Endothelial cell of umbilical vein (primary cell): Measurements from ENCODE around the gene CABCOCO1. TPM values are rescaled to one million over a fixed set of nuclear protein-coding genes. Genes with fewer than 3 reads are reported as not detected.

Experiments used
- BruUV-seq: library from RNA; stranded (reverse); fragments of 400-500 nt; replicated peaks from 2 replicates; lab custom pipeline; 2021; lab: Mats Ljungman, UMichigan
- CTCF ChIA-PET: fragments of 300-600, 350-600 bp; sonication (Branson Sonifier 250); formaldehyde crosslinking; loops from one replicate; lab custom pipeline; 2021; ENCODE audit warnings: antibody characterized with exemption, inconsistent platforms; lab: Charles Lee
- POLR2A ChIA-PET: fragments of 300-600, 350-600 bp; sonication (Branson Sonifier 250); formaldehyde crosslinking; loops from one replicate; lab custom pipeline; 2021; ENCODE audit warnings: antibody characterized with exemption, inconsistent platforms; lab: Charles Lee
- DNase-seq: peaks from one replicate; pipeline ENCODE4 v3.0.0-alpha.2; 2011; ENCODE audit warnings: low read depth, low spot score
- FAIRE-seq: peaks from 2 replicates; lab custom pipeline; 2011; peaks lifted over from hg19 to GRCh38; lab: Jason Lieb, UNC
- H2AFZ ChIP-seq: 2 replicates; pipeline ENCODE4 v1.6.0; 2012; ENCODE audit warnings: low read depth, low read length, control low read depth, inconsistent platforms
- H3K27ac ChIP-seq: 2 replicates; pipeline ENCODE4 v1.5.1; 2011; ENCODE audit warnings: low read depth, mild to moderate bottlenecking, control low read depth, low read length, moderate library complexity; ENCODE audit not compliant: insufficient read depth
- H3K27me3 ChIP-seq, 2 experiments: 2 replicates each; pipeline versions ENCODE4 v1.6.0 to v1.6.1; 2011; ENCODE audit warnings: low read length in 2 of 2, mixed read lengths in 1 of 2; ENCODE audit not compliant: control insufficient read depth in 2 of 2, insufficient read depth in 2 of 2
- H3K36me3 ChIP-seq, 2 experiments: 2 replicates in 1 of 2; 3 replicates in 1 of 2; pipeline ENCODE4 v1.5.1; 2011; ENCODE audit warnings: low read length in 2 of 2, mild to moderate bottlenecking in 1 of 2, moderate library complexity in 1 of 2; ENCODE audit not compliant: control insufficient read depth in 2 of 2, insufficient read depth in 2 of 2; ENCODE audit errors: extremely low read depth in 1 of 2
- H3K4me1 ChIP-seq: 3 replicates; pipeline ENCODE4 v1.5.1; 2011; ENCODE audit warnings: mild to moderate bottlenecking, low read length; ENCODE audit not compliant: control insufficient read depth, insufficient read depth; ENCODE audit errors: extremely low read depth
- H3K4me2 ChIP-seq: 2 replicates; pipeline ENCODE4 v1.6.1; 2011; ENCODE audit warnings: low read length, control low read depth, mixed read lengths; ENCODE audit not compliant: insufficient read depth
- H3K4me3 ChIP-seq, 3 experiments: fragments of 200-600 bp in 1 of 3; sonication (generic), shearing (Covaris generic) in 1 of 3; replicated peaks in 1 of 3; 2 replicates each; pipeline ENCODE4 v1.5.1; 2011 to 2016; ENCODE audit warnings: control low read depth in 3 of 3, low read length in 3 of 3, mild to moderate bottlenecking in 2 of 3, inconsistent platforms in 1 of 3, low read depth in 1 of 3, moderate library complexity in 1 of 3; ENCODE audit not compliant: insufficient read depth in 1 of 3
- H3K79me2 ChIP-seq: 2 replicates; pipeline ENCODE4 v1.6.0; 2012; ENCODE audit warnings: low read length, inconsistent platforms; ENCODE audit not compliant: control insufficient read depth, insufficient read depth
- H3K9ac ChIP-seq: replicated peaks from 2 replicates; pipeline ENCODE3; 2011; ENCODE audit warnings: low read length, control low read depth; ENCODE audit not compliant: insufficient read depth; ENCODE audit errors: extremely low read depth
- H3K9me1 ChIP-seq: replicated peaks from 3 replicates; pipeline ENCODE4 v1.6.0; 2011; ENCODE audit warnings: mild to moderate bottlenecking, low read length; ENCODE audit not compliant: control insufficient read depth, insufficient read depth; ENCODE audit errors: extremely low read depth
- H3K9me3 ChIP-seq: replicated peaks from 2 replicates; pipeline ENCODE4 v1.5.1; 2012; ENCODE audit warnings: low read length, inconsistent platforms; ENCODE audit not compliant: control insufficient read depth, insufficient read depth
- H4K20me1 ChIP-seq: replicated peaks from 2 replicates; pipeline ENCODE3; 2011; ENCODE audit warnings: mild to moderate bottlenecking, low read length; ENCODE audit not compliant: control insufficient read depth, insufficient read depth; ENCODE audit errors: extremely low read depth
- EZH2 ChIP-seq: IDR thresholded peaks from 2 replicates; pipeline ENCODE4 v1.6.1; 2012; ENCODE audit warnings: borderline replicate concordance, low read depth, mild to moderate bottlenecking, moderate library complexity, low read length, inconsistent platforms; ENCODE audit not compliant: severe bottlenecking
- FOS ChIP-seq: IDR thresholded peaks from 2 replicates; pipeline ENCODE4 v1.6.1; 2011; ENCODE audit warnings: mild to moderate bottlenecking, low read length, moderate library complexity, borderline replicate concordance; ENCODE audit not compliant: insufficient read depth
- GATA2 ChIP-seq: IDR thresholded peaks from 2 replicates; pipeline ENCODE4 v1.7.0; 2011; ENCODE audit warnings: low read depth, mild to moderate bottlenecking, moderate library complexity, mixed read lengths, low read length; ENCODE audit not compliant: insufficient read length, insufficient read depth
- JUN ChIP-seq: IDR thresholded peaks from 2 replicates; pipeline ENCODE4 v1.6.1; 2011; ENCODE audit warnings: borderline replicate concordance, low read depth; ENCODE audit not compliant: insufficient read length, insufficient read depth
- MYC ChIP-seq: IDR thresholded peaks from one replicate; pipeline ENCODE4 v1.6.1; 2011; ENCODE audit warnings: mild to moderate bottlenecking, low read depth, low read length
- POLR2A ChIP-seq: IDR thresholded peaks from 2 replicates; pipeline ENCODE4 v1.6.1; 2012; ENCODE audit warnings: low read depth, mild to moderate bottlenecking, control low read depth, low read length
- POLR2AphosphoS5 ChIP-seq: IDR thresholded peaks from 2 replicates; pipeline ENCODE4 v1.6.1; 2012; ENCODE audit warnings: low read depth, mild to moderate bottlenecking, control low read depth, low read length, moderate library complexity; ENCODE audit not compliant: insufficient read depth
- dilution Hi-C: fragments of 300-500 bp; cut with MboI; formaldehyde crosslinking; loops from one replicate; pipeline ENCODE4 v1.15.0; 2019; ENCODE audit warnings: low sequenced_read_pairs; ENCODE audit not compliant: extremely low pct_ligation_motif_present
- intact Hi-C: fragments of 100-400 bp; cut with micrococcal nuclease; formaldehyde crosslinking; loops from one replicate; pipeline ENCODE4 v1.10.0; 2022
- polyA plus RNA-seq, 4 experiments: library from polyadenylated mRNA; depleted of rRNA in 3 of 4; stranded (reverse) in 3 of 4; unstranded in 1 of 4; fragments of >200 nt; gene quantifications; 2 replicates each; pipeline versions ENCODE4 v1.2.1 to v1.2.3, GENCODE V29; 2011 to 2012; ENCODE audit warnings: missing spikeins in 1 of 4
- total RNA-seq: library from RNA; stranded (reverse); gene quantifications from 2 replicates; pipeline ENCODE4 v1.2.3, GENCODE V29; 2021
- TF ChIP-seq, protein P1 (sequence below): IDR thresholded peaks from 2 replicates; pipeline ENCODE4 v1.6.1; 2011; ENCODE audit not compliant: insufficient read depth, insufficient read length
- TF ChIP-seq, protein P2 (sequence below), 2 donors: IDR thresholded peaks; 1 replicate in 1 of 2; 2 replicates in 1 of 2; pipeline ENCODE4 v1.5.1; 2011; ENCODE audit warnings: low read length in 2 of 2, mild to moderate bottlenecking in 2 of 2, moderate library complexity in 2 of 2, control low read depth in 1 of 2, inconsistent platforms in 1 of 2, low read depth in 1 of 2; ENCODE audit not compliant: insufficient read depth in 1 of 2; ENCODE audit errors: extremely low read depth in 1 of 2

CABCOCO1 gene
- total and polyA plus RNA-seq, 2 donors (not counting 3 experiments of a cell fraction or from before 2014, with no cell fraction given), result 0.06 to 1.3 TPM

DNA sequence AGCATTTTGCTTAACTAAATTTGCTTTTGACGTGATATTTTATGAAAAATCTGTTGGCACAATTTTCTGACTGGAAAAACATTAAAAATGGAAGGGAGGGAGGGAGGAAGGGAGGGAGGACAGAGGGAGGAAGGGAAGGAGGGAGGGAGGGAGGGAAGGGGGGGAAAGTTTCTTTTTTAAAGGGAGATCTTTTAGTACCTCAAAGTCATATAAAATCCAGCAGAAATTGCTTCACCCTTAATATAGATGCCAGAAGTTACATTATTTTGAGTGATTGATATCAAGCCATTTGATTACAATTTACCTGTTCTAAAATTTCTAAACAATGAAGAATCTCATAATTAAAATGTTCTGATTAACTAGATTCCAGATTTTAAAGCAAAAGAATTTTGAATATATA is 68.9 kb downstream of the CABCOCO1 start:
- POLR2A ChIA-PET, result no interaction called here
- no TSS peak for BruUV-seq

More for the DNA sequence above, 68.9 kb downstream of the CABCOCO1 start:
- FAIRE-seq (no peak), DNase-seq (no peak)
- Histone ChIP-seq H4K20me1 (no peaks in the 10 kb centered on the region), H3K4me2 (no peak overlapping the region), H3K79me2 (no peaks in the 10 kb centered on the region), H3K4me3 (no peak overlapping the region), H3K4me1 (peaks cover 3% of the 10 kb centered on the region), H3K9ac (no peak overlapping the region), H3K27ac (no peak overlapping the region), H3K27me3 (no peaks in the 10 kb centered on the region), H2AFZ (no peak overlapping the region), H3K9me3 (no peaks in the 10 kb centered on the region), H3K9me1 (no peaks in the 10 kb centered on the region), H3K36me3 (no peaks in the 10 kb centered on the region)
- intact Hi-C loops (loop anchor here (2.0 to 5.0 kb wide), 3 partner anchors 109 to 591 kb away; no protein-coding TSS in a partner anchor), dilution Hi-C loops (no loop called here)
- CTCF ChIA-PET, result interaction anchor here (1.1 to 2.8 kb wide), 6 partner anchors 9 to 915 kb away, joined by 3 to 23 read pairs (median 15); no protein-coding TSS in a partner anchor
- TF ChIP-seq, protein P1, sequence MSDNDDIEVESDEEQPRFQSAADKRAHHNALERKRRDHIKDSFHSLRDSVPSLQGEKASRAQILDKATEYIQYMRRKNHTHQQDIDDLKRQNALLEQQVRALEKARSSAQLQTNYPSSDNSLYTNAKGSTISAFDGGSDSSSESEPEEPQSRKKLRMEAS, result no peak
- TF ChIP-seq, protein P2, sequence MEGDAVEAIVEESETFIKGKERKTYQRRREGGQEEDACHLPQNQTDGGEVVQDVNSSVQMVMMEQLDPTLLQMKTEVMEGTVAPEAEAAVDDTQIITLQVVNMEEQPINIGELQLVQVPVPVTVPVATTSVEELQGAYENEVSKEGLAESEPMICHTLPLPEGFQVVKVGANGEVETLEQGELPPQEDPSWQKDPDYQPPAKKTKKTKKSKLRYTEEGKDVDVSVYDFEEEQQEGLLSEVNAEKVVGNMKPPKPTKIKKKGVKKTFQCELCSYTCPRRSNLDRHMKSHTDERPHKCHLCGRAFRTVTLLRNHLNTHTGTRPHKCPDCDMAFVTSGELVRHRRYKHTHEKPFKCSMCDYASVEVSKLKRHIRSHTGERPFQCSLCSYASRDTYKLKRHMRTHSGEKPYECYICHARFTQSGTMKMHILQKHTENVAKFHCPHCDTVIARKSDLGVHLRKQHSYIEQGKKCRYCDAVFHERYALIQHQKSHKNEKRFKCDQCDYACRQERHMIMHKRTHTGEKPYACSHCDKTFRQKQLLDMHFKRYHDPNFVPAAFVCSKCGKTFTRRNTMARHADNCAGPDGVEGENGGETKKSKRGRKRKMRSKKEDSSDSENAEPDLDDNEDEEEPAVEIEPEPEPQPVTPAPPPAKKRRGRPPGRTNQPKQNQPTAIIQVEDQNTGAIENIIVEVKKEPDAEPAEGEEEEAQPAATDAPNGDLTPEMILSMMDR (IDR thresholded peaks at IDR 0.05; ENCODE audit: extremely low read depth in 1 of 2, insufficient read depth in 1 of 2, low read depth in 1 of 2, low read length in 2 of 2), result no peak
- TF ChIP-seq MYC (no peak), GATA2 (no peak), EZH2 (no peak), FOS (no peak), POLR2AphosphoS5 (no peak), JUN (no peak), POLR2A (no peak)
